T-helper 2 cell treated with Interferon-gamma antibody and Interleukin-4, amounts not matched to agents 5 μg/mL and 100 μg/mL, for 36 hours (primary cell): ENCODE results near the gene TMIGD2.
"Not testable (repeated sequence)": the region's sequence is repeated elsewhere in the genome, so short reads cannot be mapped to it uniquely, and the experiment has no call there.

Experiments
- DNase-seq: peaks from one replicate; pipeline ENCODE4 v3.0.0; 2021; ENCODE audit warnings: low spot score
- H3K27ac Mint-ChIP-seq: one replicate; pipeline ENCODE4 v1.8.0; 2021; ENCODE audit warnings: mild to moderate bottlenecking, mixed read lengths
- H3K27me3 Mint-ChIP-seq: one replicate; pipeline ENCODE4 v1.8.0; 2021; ENCODE audit warnings: low read depth, mixed read lengths
- H3K36me3 Mint-ChIP-seq: one replicate; pipeline ENCODE4 v1.8.0; 2021; ENCODE audit warnings: low read depth, mixed read lengths
- H3K4me1 Mint-ChIP-seq: one replicate; pipeline ENCODE4 v1.8.0; 2021; ENCODE audit warnings: low read depth, mixed read lengths
- H3K4me3 Mint-ChIP-seq: one replicate; pipeline ENCODE4 v1.8.0; 2022; ENCODE audit warnings: mild to moderate bottlenecking, moderate library complexity, mixed read lengths
- H3K9me3 Mint-ChIP-seq: one replicate; pipeline ENCODE4 v1.8.0; 2021; ENCODE audit warnings: mixed read lengths

Gene TMIGD2

DNA sequence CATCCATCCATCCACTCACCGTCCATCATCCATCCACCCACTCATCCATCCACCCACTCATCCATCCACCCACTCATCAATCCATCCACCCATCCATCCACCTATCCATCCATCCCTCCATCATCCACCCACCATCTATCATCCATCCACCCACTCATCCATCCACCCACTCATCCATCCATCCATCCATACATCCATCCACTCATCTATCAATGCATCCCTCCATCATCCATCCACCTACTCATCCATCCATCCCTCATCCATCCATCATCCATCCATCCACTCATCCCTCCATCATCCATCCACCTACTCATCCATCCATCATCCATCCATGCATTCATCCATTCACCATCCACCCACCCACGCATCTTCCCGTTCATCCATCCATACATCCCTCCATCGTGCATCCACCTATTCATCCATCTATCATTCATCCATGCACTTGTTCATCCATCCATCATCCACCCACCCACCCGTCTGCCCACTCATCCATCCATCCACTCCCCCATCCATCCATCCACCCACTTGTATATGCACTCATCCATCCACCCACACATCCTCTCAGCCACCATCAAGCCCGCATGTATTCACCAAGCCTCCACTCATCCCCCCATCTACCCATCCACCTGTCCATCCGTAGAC lies 32.9 kb upstream of the TMIGD2 start:
- Mint-ChIP-seq H3K27ac (no peak overlapping the region), H3K9me3 (peaks cover 13% of the 10 kb centered on the region), H3K27me3 (no peaks in the 10 kb centered on the region), H3K36me3 (peaks cover 16% of the 10 kb centered on the region), H3K4me1 (peaks cover 9% of the 10 kb centered on the region), H3K4me3 (no peak overlapping the region)
- DNase-seq, result no peak

- Mint-ChIP-seq H3K27ac (no peak overlapping the region), H3K27me3 (peaks cover 9% of the 10 kb centered on the region), H3K36me3 (peaks cover 11% of the 10 kb centered on the region), H3K4me1 (peaks cover 18% of the 10 kb centered on the region), H3K9me3 (peaks cover 7% of the 10 kb centered on the region), H3K4me3 (peak overlapping the region; percentile 26)
- no peak for DNase-seq
These were observed 27.7 kb upstream of the TMIGD2 start for GRCh38 chr19:4329858-4330257.

- not testable (repeated sequence) for H3K36me3 Mint-ChIP-seq, H3K27me3 Mint-ChIP-seq, DNase-seq, H3K9me3 Mint-ChIP-seq
- peak overlapping the region; percentile 89 for H3K27ac Mint-ChIP-seq
- peak overlapping the region; percentile 78 for H3K4me3 Mint-ChIP-seq
- H3K4me1 Mint-ChIP-seq, result peaks cover 18% of the 10 kb centered on the region
These were observed 26.9 kb upstream of the TMIGD2 start for GRCh38 chr19:4328991-4329681.

- Mint-ChIP-seq H3K36me3 (peaks cover 2% of the 10 kb centered on the region), H3K9me3 (no peaks in the 10 kb centered on the region), H3K27ac (peak overlapping the region; percentile 89), H3K4me3 (peak overlapping the region; percentile 78), H3K4me1 (peaks cover 18% of the 10 kb centered on the region), H3K27me3 (peaks cover 9% of the 10 kb centered on the region)
- peak; percentile 88 for DNase-seq
These were observed 26.2 kb upstream of the TMIGD2 start for GRCh38 chr19:4328243-4328990.

GRCh38 chr19:4327877-4328242 lies 25.7 kb upstream of the TMIGD2 start:
- Mint-ChIP-seq H3K36me3 (peaks cover 2% of the 10 kb centered on the region), H3K4me3 (peak overlapping the region; percentile 78), H3K27me3 (peaks cover 9% of the 10 kb centered on the region), H3K9me3 (no peaks in the 10 kb centered on the region), H3K4me1 (peaks cover 18% of the 10 kb centered on the region), H3K27ac (peak overlapping the region; percentile 69)
- no peak for DNase-seq

GRCh38 chr19:4327252-4327876 lies 25.2 kb upstream of the TMIGD2 start:
- Mint-ChIP-seq H3K27me3 (peaks cover 9% of the 10 kb centered on the region), H3K27ac (peak overlapping the region; percentile 69), H3K9me3 (no peaks in the 10 kb centered on the region), H3K4me3 (peak overlapping the region; percentile 78), H3K4me1 (peaks cover 18% of the 10 kb centered on the region), H3K36me3 (peaks cover 2% of the 10 kb centered on the region)
- DNase-seq, result peak; percentile 66

GRCh38 chr19:4326837-4327251 lies 24.7 kb upstream of the TMIGD2 start:
- peaks cover 9% of the 10 kb centered on the region for H3K27me3 Mint-ChIP-seq
- no peak for DNase-seq
- peaks cover 18% of the 10 kb centered on the region for H3K4me1 Mint-ChIP-seq
- H3K4me3 Mint-ChIP-seq, result peak overlapping the region; percentile 78
- peaks cover 2% of the 10 kb centered on the region for H3K36me3 Mint-ChIP-seq
- no peak overlapping the region for H3K27ac Mint-ChIP-seq
- no peaks in the 10 kb centered on the region for H3K9me3 Mint-ChIP-seq

GRCh38 chr19:4326215-4326836 lies 24.1 kb upstream of the TMIGD2 start:
- Mint-ChIP-seq H3K4me1 (peaks cover 18% of the 10 kb centered on the region), H3K27me3 (peaks cover 9% of the 10 kb centered on the region), H3K27ac (no peak overlapping the region), H3K9me3 (no peaks in the 10 kb centered on the region), H3K4me3 (peak overlapping the region; percentile 57), H3K36me3 (peaks cover 2% of the 10 kb centered on the region)
- DNase-seq, result no peak

DNA sequence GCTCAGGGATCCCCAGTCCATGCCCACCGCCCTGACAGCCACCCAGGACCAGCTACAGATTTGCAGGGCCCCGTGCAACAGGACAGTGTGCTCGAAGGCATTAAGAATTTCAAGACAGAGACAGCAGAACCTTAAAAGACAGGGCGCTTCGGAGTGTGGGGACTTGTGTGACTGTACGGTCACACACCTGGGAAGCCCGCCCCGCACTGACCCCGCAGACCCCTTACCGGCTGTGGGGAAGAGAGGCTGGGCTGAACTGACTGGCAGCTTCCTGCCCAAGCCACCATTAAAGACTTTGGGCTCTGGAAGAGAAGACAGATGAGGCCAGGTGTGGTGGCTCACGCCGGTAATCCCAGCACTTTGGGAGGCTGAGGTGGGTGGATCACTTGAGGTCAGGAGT lies 22.0 kb upstream of the TMIGD2 start:
- Mint-ChIP-seq H3K4me1 (peaks cover 18% of the 10 kb centered on the region), H3K4me3 (no peak overlapping the region), H3K9me3 (peaks cover 12% of the 10 kb centered on the region), H3K27me3 (peaks cover 9% of the 10 kb centered on the region), H3K36me3 (peaks cover 8% of the 10 kb centered on the region), H3K27ac (no peak overlapping the region)
- DNase-seq, result no peak

DNA sequence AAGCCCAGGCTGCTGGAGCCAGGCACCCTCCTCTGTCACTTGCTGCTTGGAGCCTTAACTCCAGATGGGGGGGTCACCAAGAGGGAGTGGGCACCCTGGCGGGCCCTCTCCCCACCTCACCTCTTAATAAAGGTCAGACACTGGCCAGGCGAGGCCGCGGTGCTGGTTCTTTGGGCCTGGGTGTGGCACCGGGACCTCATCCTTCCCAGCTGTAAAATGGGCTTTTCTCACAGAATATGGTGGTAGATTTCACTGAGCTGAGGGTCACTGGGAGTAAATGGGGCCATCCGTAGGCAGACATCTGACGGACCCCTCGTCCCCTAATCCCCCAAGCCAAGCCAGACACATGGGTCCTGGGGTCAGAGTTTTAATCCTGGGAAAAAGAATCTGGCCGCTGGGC lies 21.5 kb upstream of the TMIGD2 start:
- no peak for DNase-seq
- H3K27me3 Mint-ChIP-seq, result peaks cover 9% of the 10 kb centered on the region
- H3K4me3 Mint-ChIP-seq, result no peak overlapping the region
- peaks cover 18% of the 10 kb centered on the region for H3K9me3 Mint-ChIP-seq
- H3K27ac Mint-ChIP-seq, result no peak overlapping the region
- peaks cover 17% of the 10 kb centered on the region for H3K4me1 Mint-ChIP-seq
- H3K36me3 Mint-ChIP-seq, result peaks cover 10% of the 10 kb centered on the region

- Mint-ChIP-seq H3K36me3 (peaks cover 13% of the 10 kb centered on the region), H3K9me3 (peaks cover 23% of the 10 kb centered on the region), H3K27ac (no peak overlapping the region), H3K4me3 (no peak overlapping the region), H3K27me3 (peaks cover 9% of the 10 kb centered on the region), H3K4me1 (peaks cover 12% of the 10 kb centered on the region)
- DNase-seq, result no peak
These were observed 20.9 kb upstream of the TMIGD2 start for GRCh38 chr19:4322942-4323665.

GRCh38 chr19:4320419-4320818 lies 18.2 kb upstream of the TMIGD2 start:
- no peaks in the 10 kb centered on the region for H3K4me1 Mint-ChIP-seq
- H3K27me3 Mint-ChIP-seq, result no peaks in the 10 kb centered on the region
- DNase-seq, result no peak
- H3K36me3 Mint-ChIP-seq, result peaks cover 17% of the 10 kb centered on the region
- peaks cover 23% of the 10 kb centered on the region for H3K9me3 Mint-ChIP-seq
- no peak overlapping the region for H3K27ac Mint-ChIP-seq
- H3K4me3 Mint-ChIP-seq, result no peak overlapping the region

- no peak overlapping the region for H3K27ac Mint-ChIP-seq
These were observed 17.0 kb upstream of the TMIGD2 start for GRCh38 chr19:4319067-4319718.

More at GRCh38 chr19:4319067-4319718, 17.0 kb upstream of the TMIGD2 start:
- DNase-seq, result no peak
- Mint-ChIP-seq H3K27me3 (no peaks in the 10 kb centered on the region), H3K4me1 (no peaks in the 10 kb centered on the region), H3K36me3 (peaks cover 19% of the 10 kb centered on the region), H3K9me3 (peaks cover 23% of the 10 kb centered on the region), H3K4me3 (no peak overlapping the region)
